Erythroblast (primary cell): ENCODE measurements around the gene C1orf94.

Experiments
- GATA1 ChIP-seq: IDR thresholded peaks from 2 replicates; pipeline ENCODE4 v1.6.1; 2011; ENCODE audit warnings: low read depth, mild to moderate bottlenecking, control low read depth, low read length, moderate library complexity
- POLR2A ChIP-seq: IDR thresholded peaks from 2 replicates; pipeline ENCODE4 v1.6.1; 2011; ENCODE audit warnings: mild to moderate bottlenecking, low read length

DNA sequence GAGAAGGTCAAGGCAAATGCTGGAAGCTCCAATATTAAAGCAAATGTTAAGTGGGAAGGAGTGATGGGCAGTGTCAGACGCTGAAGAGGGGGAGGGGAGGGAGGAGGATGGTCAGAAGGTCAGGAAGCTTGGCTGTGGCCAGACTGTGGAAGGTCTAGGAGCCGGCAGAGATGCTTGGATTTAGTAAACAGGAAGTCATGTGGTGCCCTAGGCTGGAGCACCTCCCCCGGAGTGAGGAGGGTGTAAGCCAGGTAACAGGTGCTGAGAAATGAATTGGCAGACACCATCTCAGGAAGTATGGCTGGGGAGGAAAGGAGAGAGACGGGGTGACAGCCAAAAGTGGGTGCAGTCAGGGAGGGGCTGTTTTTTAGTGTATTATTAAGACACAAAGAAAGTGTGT, 29.4 kb upstream of the C1orf94 start:
- TF ChIP-seq POLR2A (no peak), GATA1 (no peak)
